Hepatocyte (in vitro differentiated cells): ENCODE results near the gene ABCC12. TPM values are rescaled to one million over a fixed set of nuclear protein-coding genes. Genes with fewer than 3 reads are reported as not detected.

Experiments used
- DNase-seq: peaks from one replicate; pipeline ENCODE4 v3.0.0-alpha.2; 2016; ENCODE audit warnings: low spot score
- H2AFZ ChIP-seq: fragments of 200-600 bp; sonication (generic); 2 replicates; pipeline ENCODE4 v1.6.0; 2016; ENCODE audit warnings: antibody characterized with exemption, mild to moderate bottlenecking
- H3K27ac ChIP-seq: fragments of 200-600 bp; sonication (generic); 2 replicates; pipeline ENCODE4 v1.5.1; 2016; ENCODE audit warnings: mild to moderate bottlenecking
- H3K27me3 ChIP-seq: fragments of 200-600 bp; sonication (generic); 2 replicates; pipeline ENCODE4 v1.6.1; 2016
- H3K36me3 ChIP-seq: fragments of 200-600 bp; sonication (generic); replicated peaks from 2 replicates; pipeline ENCODE4 v1.5.1; 2016; ENCODE audit warnings: low read depth; ENCODE audit not compliant: insufficient read depth
- H3K4me1 ChIP-seq: fragments of 200-600 bp; sonication (generic); 2 replicates; pipeline ENCODE4 v1.5.1; 2016; ENCODE audit warnings: mild to moderate bottlenecking, moderate library complexity; ENCODE audit not compliant: insufficient read depth
- H3K4me2 ChIP-seq: fragments of 200-600 bp; sonication (generic); 2 replicates; pipeline ENCODE4 v1.6.0; 2016
- H3K4me3 ChIP-seq: fragments of 200-600 bp; sonication (generic); 2 replicates; pipeline ENCODE4 v1.5.1; 2016; ENCODE audit warnings: mild to moderate bottlenecking
- H3K79me2 ChIP-seq: fragments of 200-600 bp; sonication (generic); 2 replicates; pipeline ENCODE4 v1.6.0; 2017; ENCODE audit warnings: mild to moderate bottlenecking
- H3K9me2 ChIP-seq: fragments of 200-600 bp; sonication (generic); replicated peaks from 2 replicates; pipeline ENCODE4 v1.6.0; 2017; ENCODE audit warnings: mild to moderate bottlenecking; ENCODE audit not compliant: insufficient read depth
- H3K9me3 ChIP-seq: fragments of 200-600 bp; sonication (generic); 2 replicates; pipeline ENCODE4 v1.5.1; 2016; ENCODE audit warnings: low read depth, mild to moderate bottlenecking
- H4K20me1 ChIP-seq: fragments of 200-600 bp; sonication (generic); 2 replicates; pipeline ENCODE4 v1.6.0; 2016; ENCODE audit warnings: mild to moderate bottlenecking; ENCODE audit not compliant: insufficient read depth, poor library complexity, severe bottlenecking
- CTCF ChIP-seq: fragments of 200-600 bp; sonication (generic); IDR thresholded peaks from 2 replicates; pipeline ENCODE4 v1.5.1; 2016; ENCODE audit warnings: antibody characterized with exemption, mild to moderate bottlenecking; ENCODE audit not compliant: poor library complexity
- EZH2 ChIP-seq: fragments of 200-600 bp; sonication (generic); IDR thresholded peaks from 2 replicates; pipeline ENCODE4 v1.6.1; 2016; ENCODE audit warnings: antibody characterized with exemption, mild to moderate bottlenecking, borderline replicate concordance
- EZH2phosphoT487 ChIP-seq: fragments of 200-600 bp; sonication (generic); IDR thresholded peaks from one replicate; pipeline ENCODE4 v1.6.1; 2018; ENCODE audit warnings: antibody characterized with exemption, mild to moderate bottlenecking, low read depth, moderate library complexity; ENCODE audit not compliant: unreplicated experiment, severe bottlenecking
- WGBS: methylation state at CpG from one replicate; pipeline ENCODE4 v1.1.6; 2016; ENCODE audit warnings: low lambda C conversion rate; ENCODE audit errors: missing lambda C conversion rate; 5-methylcytosine and 5-hydroxymethylcytosine counted together
- polyA plus RNA-seq: library from polyadenylated mRNA; unstranded; fragments of >200 nt; fragmentation: Nextera tagmentation; extraction: Ambion mirVana; gene quantifications from 2 replicates; pipeline ENCODE4 v1.2.1, GENCODE V29; 2016
- total RNA-seq: library from RNA; depleted of rRNA; stranded (reverse); fragments of >200 nt; gene quantifications from 2 replicates; pipeline ENCODE4 v1.2.3, GENCODE V29; 2014

ABCC12 gene
- not detected in 2 replicates for total RNA-seq
- polyA plus RNA-seq, result not detected in 2 replicates

GRCh38 chr16:48155926-48156789 lies at the start of gene ABCC12:
Gene ABCC12, minus strand, starts transcription at chr16:48155993. Its CDS starts 9,569 bp downstream, at chr16:48146424.
- Histone ChIP-seq H3K79me2 (no peaks in the 10 kb centered on the region), H3K27ac (no peak within 1 kb of the TSS), H4K20me1 (no peaks in the 10 kb centered on the region), H3K27me3 (no peaks in the 10 kb centered on the region), H3K9me3 (no peaks in the 10 kb centered on the region), H2AFZ (no peak within 1 kb of the TSS), H3K9me2 (no peaks in the 10 kb centered on the region), H3K36me3 (no peaks in the 10 kb centered on the region), H3K4me1 (no peaks in the 10 kb centered on the region), H3K4me2 (no peak within 1 kb of the TSS), H3K4me3 (no peak within 1 kb of the TSS)
- WGBS, result 67% methylated on average over 23 of the region's 24 CpGs
- TF ChIP-seq CTCF (no peak), EZH2 (no peak)
- DNase-seq, result no peak

- no peaks in the 10 kb centered on the region for H3K36me3 ChIP-seq
- H3K27ac ChIP-seq, result peak overlapping the region; percentile 90
- no peak for DNase-seq
- H4K20me1 ChIP-seq, result no peaks in the 10 kb centered on the region
- H3K4me1 ChIP-seq, result peaks cover 24% of the 10 kb centered on the region
- no peak for TF ChIP-seq EZH2
- no peak for TF ChIP-seq EZH2phosphoT487
- TF ChIP-seq CTCF, result no peak
- no peak overlapping the region for H3K4me3 ChIP-seq
- no peaks in the 10 kb centered on the region for H3K9me3 ChIP-seq
- WGBS, result 71% methylated on average over 6 of the region's 6 CpGs
- H3K9me2 ChIP-seq, result no peaks in the 10 kb centered on the region
- H3K79me2 ChIP-seq, result no peaks in the 10 kb centered on the region
- H3K4me2 ChIP-seq, result peak overlapping the region; percentile 15
- peak overlapping the region; percentile 16 for H2AFZ ChIP-seq
- no peaks in the 10 kb centered on the region for H3K27me3 ChIP-seq
Measured at GRCh38 chr16:48204825-48205151, 49.0 kb upstream of the ABCC12 start.

- H3K4me3 ChIP-seq, result no peak overlapping the region
- H2AFZ ChIP-seq, result peak overlapping the region; percentile 16
- H3K36me3 ChIP-seq, result no peaks in the 10 kb centered on the region
- DNase-seq, result peak; percentile 74
- 72% methylated on average over 8 of the region's 8 CpGs for WGBS
- peak overlapping the region; percentile 90 for H3K27ac ChIP-seq
- TF ChIP-seq CTCF (no peak), EZH2phosphoT487 (no peak), EZH2 (no peak)
- no peaks in the 10 kb centered on the region for H3K9me2 ChIP-seq
- peaks cover 24% of the 10 kb centered on the region for H3K4me1 ChIP-seq
- no peaks in the 10 kb centered on the region for H4K20me1 ChIP-seq
- no peaks in the 10 kb centered on the region for H3K9me3 ChIP-seq
- H3K27me3 ChIP-seq, result no peaks in the 10 kb centered on the region
- H3K4me2 ChIP-seq, result peak overlapping the region; percentile 69
- no peaks in the 10 kb centered on the region for H3K79me2 ChIP-seq
Measured at GRCh38 chr16:48203974-48204824, 48.4 kb upstream of the ABCC12 start.
